ENCODE data around the gene MMD. TPM values are rescaled to one million over a fixed set of nuclear protein-coding genes. Genes with fewer than 3 reads are reported as not detected.

The MMD gene
- total and polyA plus RNA-seq, 2 of the 13 experiments (the other 11 are each of a cell fraction or from before 2014, with no cell fraction given), result 121 to 225 TPM

DNA sequence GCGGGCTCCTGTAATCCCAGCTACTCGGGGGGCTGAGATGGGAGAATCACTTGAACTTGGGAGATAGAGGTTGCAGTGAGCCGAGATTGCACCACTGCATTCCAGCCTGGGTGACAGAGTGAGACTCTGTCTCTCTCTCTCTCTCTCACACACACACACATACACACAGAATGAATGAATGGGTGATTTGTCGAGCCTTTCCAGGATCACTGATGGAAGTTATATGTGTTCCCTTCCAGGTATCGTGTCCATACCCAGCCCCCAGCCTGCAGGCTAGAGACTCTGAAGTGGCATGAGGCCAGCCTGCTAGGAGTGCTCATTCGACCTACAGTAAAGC lies 1.2 kb upstream of the MMD start (continued):
- TF ChIP-seq, protein P1, sequence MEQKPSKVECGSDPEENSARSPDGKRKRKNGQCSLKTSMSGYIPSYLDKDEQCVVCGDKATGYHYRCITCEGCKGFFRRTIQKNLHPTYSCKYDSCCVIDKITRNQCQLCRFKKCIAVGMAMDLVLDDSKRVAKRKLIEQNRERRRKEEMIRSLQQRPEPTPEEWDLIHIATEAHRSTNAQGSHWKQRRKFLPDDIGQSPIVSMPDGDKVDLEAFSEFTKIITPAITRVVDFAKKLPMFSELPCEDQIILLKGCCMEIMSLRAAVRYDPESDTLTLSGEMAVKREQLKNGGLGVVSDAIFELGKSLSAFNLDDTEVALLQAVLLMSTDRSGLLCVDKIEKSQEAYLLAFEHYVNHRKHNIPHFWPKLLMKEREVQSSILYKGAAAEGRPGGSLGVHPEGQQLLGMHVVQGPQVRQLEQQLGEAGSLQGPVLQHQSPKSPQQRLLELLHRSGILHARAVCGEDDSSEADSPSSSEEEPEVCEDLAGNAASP (CRISPR knock-in tag; IDR thresholded peaks at IDR 0.05; ENCODE audit: borderline replicate concordance), result peak; percentile 59; the same call in 1 of the 2 replicates
- TF ChIP-seq, protein P2, sequence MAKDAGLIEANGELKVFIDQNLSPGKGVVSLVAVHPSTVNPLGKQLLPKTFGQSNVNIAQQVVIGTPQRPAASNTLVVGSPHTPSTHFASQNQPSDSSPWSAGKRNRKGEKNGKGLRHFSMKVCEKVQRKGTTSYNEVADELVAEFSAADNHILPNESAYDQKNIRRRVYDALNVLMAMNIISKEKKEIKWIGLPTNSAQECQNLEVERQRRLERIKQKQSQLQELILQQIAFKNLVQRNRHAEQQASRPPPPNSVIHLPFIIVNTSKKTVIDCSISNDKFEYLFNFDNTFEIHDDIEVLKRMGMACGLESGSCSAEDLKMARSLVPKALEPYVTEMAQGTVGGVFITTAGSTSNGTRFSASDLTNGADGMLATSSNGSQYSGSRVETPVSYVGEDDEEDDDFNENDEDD (CRISPR knock-in tag; IDR thresholded peaks at IDR 0.05; ENCODE audit: borderline replicate concordance), result peak; percentile 19; the same call in 1 of the 2 replicates
- TF ChIP-seq TGIF2 (CRISPR knock-in tag; IDR thresholded peaks at IDR 0.05) (peak; percentile 33; the same call in 1 of the 2 replicates), ZMYM4 (CRISPR knock-in tag; IDR thresholded peaks at IDR 0.05) (peak; percentile 54), ZBTB38 (CRISPR knock-in tag; IDR thresholded peaks at IDR 0.05) (peak; percentile 27; the same call in 1 of the 2 replicates), MYC (CRISPR knock-in tag; IDR thresholded peaks at IDR 0.05; ENCODE audit: borderline replicate concordance) (0 out of 2 replicates have a peak, but pooled peaks have one; percentile 36)

DNA sequence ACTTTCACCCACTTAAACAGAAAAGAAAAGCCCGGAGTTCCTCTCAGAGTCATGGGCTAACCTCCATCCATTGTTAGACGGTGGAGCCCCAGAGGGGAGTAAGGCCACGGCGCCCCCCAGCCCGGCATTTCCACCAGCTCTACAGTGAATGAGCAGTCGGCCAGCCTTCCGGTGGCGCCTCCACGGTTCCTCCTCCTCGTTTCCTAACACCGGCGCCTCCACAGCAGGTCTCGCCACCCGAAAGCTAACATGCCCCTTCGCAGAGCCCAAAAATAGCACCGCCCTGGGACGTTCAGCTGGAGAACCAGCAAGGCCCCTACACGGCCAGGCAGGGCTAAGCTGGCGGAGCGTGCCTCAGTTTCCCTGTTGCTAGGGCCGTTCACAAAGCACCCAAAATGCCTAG lies 858 bp downstream of the MMD start:
- intact Hi-C loops (cut with micrococcal nuclease; ENCODE audit: unreplicated experiment) (loop anchor here (5.0 kb wide), 1 partner anchor 37 kb away; no protein-coding TSS in a partner anchor), in situ Hi-C loops (cut with HindIII; ENCODE audit: extremely low pct_ligation_motif_present, low pct_unique_long_range_greater_than_20kb) (loop anchor here (5.0 kb wide), 1 partner anchor 92 kb away; the partner anchor contains the start of gene SMIM36)
- ATAC-seq, result peak; percentile 37
- Histone ChIP-seq H3K36me3 (replicated peaks in 1 of 2; ENCODE audit: control insufficient read depth in 1 of 2, insufficient read depth in 2 of 2, low read length in 2 of 2) (peaks cover 0 to 34% of the 10 kb centered on the region in 2 experiments), H4K20me1 (ENCODE audit: insufficient read depth, low read length) (no peaks in the 10 kb centered on the region), H3K4me2 (ENCODE audit: low read depth, low read length) (peak overlapping the region; percentile 92), H3K4me1 (ENCODE audit: insufficient read depth, low read length) (peaks cover 66% of the 10 kb centered on the region), H3K27ac (ENCODE audit: extremely low read length, insufficient read depth, low read length) (peak overlapping the region; percentile 87), H3K27me3 (ENCODE audit: control insufficient read depth in 1 of 2, insufficient read depth in 2 of 2, low read length in 2 of 2) (no peaks in the 10 kb centered on the region; a peak in 1 of 5 replicates), H3K4me3 (replicated peaks in 1 of 3; ENCODE audit: insufficient read depth in 1 of 3, low read depth in 2 of 3, low read length in 3 of 3) (peak overlapping the region; percentile 96 to 99 (median 98)), H3K9ac (ENCODE audit: insufficient read depth, low read depth, low read length) (peak overlapping the region; percentile 99), H3K79me2 (ENCODE audit: insufficient read depth, low read length) (peaks cover 61% of the 10 kb centered on the region), H2AFZ (ENCODE audit: low read length) (no peak overlapping the region), H3K9me3 (ENCODE audit: low read length) (no peaks in the 10 kb centered on the region)
- no TSS peak for BruUV-seq (replicated peaks)
- DNase-seq (ENCODE audit: low spot score), result no peak
- no peak for FAIRE-seq
- 1% methylated on average over 14 of the region's 21 CpGs for WGBS (ENCODE audit: low lambda C conversion rate)
- ChIA-PET CTCF (ENCODE audit: low intra/inter-chr PET ratio, low total read pairs) (no interaction called here), POLR2A (interaction anchor here (0.8 to 9.0 kb wide), 12 partner anchors 9 to 138 kb away, joined by 4 to 127 read pairs (median 6); partner anchors contain the start of gene SMIM36)
- peak; percentile 17; the same call in 1 of the 2 replicates for TF ChIP-seq ZNF232 (CRISPR knock-in tag; IDR thresholded peaks at IDR 0.05; ENCODE audit: borderline replicate concordance)
- TF ChIP-seq ZBTB21 (CRISPR knock-in tag; IDR thresholded peaks at IDR 0.05), result no peak
- 0 out of 2 replicates have a peak, but pooled peaks have one; percentile 63 for TF ChIP-seq ZBTB42 (CRISPR knock-in tag; IDR thresholded peaks at IDR 0.05)
- no peak for TF ChIP-seq KMT2B (CRISPR knock-in tag; IDR thresholded peaks at IDR 0.05)
- 0 out of 2 replicates have a peak, but pooled peaks have one; percentile 87 for TF ChIP-seq ZNF816 (CRISPR knock-in tag; IDR thresholded peaks at IDR 0.05; ENCODE audit: borderline replicate concordance)
- TF ChIP-seq ZFP82 (CRISPR knock-in tag; IDR thresholded peaks at IDR 0.05; ENCODE audit: borderline replicate concordance), result 0 out of 2 replicates have a peak, but pooled peaks have one; percentile 62
- TF ChIP-seq ZNF331 (CRISPR knock-in tag; IDR thresholded peaks at IDR 0.05), result 0 out of 2 replicates have a peak, but pooled peaks have one; percentile 2
- 0 out of 2 replicates have a peak, but pooled peaks have one; percentile 15 for TF ChIP-seq SIX1 (CRISPR knock-in tag; IDR thresholded peaks at IDR 0.05; ENCODE audit: borderline replicate concordance)
- TF ChIP-seq ELF4 (CRISPR knock-in tag; IDR thresholded peaks at IDR 0.05; ENCODE audit: borderline replicate concordance), result 0 out of 2 replicates have a peak, but pooled peaks have one; percentile 69
- no peak for TF ChIP-seq ATRX (CRISPR knock-in tag; IDR thresholded peaks at IDR 0.05; ENCODE audit: borderline replicate concordance)
- no peak for TF ChIP-seq FIP1L1 (IDR thresholded peaks at IDR 0.05; ENCODE audit: borderline replicate concordance, insufficient read depth, low read depth, low read length)
- 0 out of 2 replicates have a peak, but pooled peaks have one; percentile 5 for TF ChIP-seq TP53 (CRISPR knock-in tag; conservative IDR thresholded peaks at IDR 0.05)
- TF ChIP-seq ZNF33A (CRISPR knock-in tag; IDR thresholded peaks at IDR 0.05; ENCODE audit: borderline replicate concordance), result peak; percentile 66; the same call in 1 of the 2 replicates
- TF ChIP-seq, protein P3, sequence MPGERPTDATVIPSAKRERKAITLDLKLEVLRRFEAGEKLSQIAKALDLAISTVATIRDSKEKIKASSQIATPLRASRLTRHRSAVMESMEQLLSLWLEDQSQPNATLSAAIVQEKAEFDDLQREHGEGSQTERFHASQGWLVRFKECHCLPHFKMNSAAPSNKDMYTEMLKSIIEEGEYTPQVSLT (CRISPR knock-in tag; IDR thresholded peaks at IDR 0.05; ENCODE audit: borderline replicate concordance, low read depth), result 0 out of 2 replicates have a peak, but pooled peaks have one; percentile 21
